Measurements from ENCODE around the gene KLHL30. TPM values are rescaled to one million over a fixed set of nuclear protein-coding genes. Genes with fewer than 3 reads are reported as not detected.

Gene KLHL30
- total RNA-seq, result under 1 TPM; 0.18 to 0.28 TPM
- long read RNA-seq, result 0 reads

GRCh38 chr2:238138331-238139195 lies at the start of gene KLHL30:
KLHL30 (plus strand) TSS chr2:238138668; CDS start chr2:238140755, 2,087 bp downstream.
- no peak for ATAC-seq
- intact Hi-C loops (cut with DNase I, micrococcal nuclease), result no loop called here

GRCh38 chr2:238090887-238091286 lies 47.6 kb upstream of the KLHL30 start:
- intact Hi-C loops (cut with DNase I, micrococcal nuclease), result no loop called here
- DNase-seq, result no peak
- no peak for ATAC-seq

More at GRCh38 chr2:238138331-238139195, at the start of gene KLHL30:
- DNase-seq, result no peak

GRCh38 chr2:238091436-238092060 lies 46.9 kb upstream of the KLHL30 start:
- ATAC-seq (no peak), DNase-seq (no peak)
- intact Hi-C loops (cut with DNase I, micrococcal nuclease), result no loop called here

GRCh38 chr2:238092486-238093035 lies 45.9 kb upstream of the KLHL30 start:
- DNase-seq, result no peak
- intact Hi-C loops (cut with DNase I, micrococcal nuclease), result no loop called here
- ATAC-seq, result no peak

GRCh38 chr2:238093181-238094140 lies 45.0 kb upstream of the KLHL30 start:
- ATAC-seq, result no peak
- intact Hi-C loops (cut with DNase I, micrococcal nuclease), result no loop called here
- no peak for DNase-seq

GRCh38 chr2:238094438-238095022 lies 43.9 kb upstream of the KLHL30 start:
- no peak for ATAC-seq
- intact Hi-C loops (cut with DNase I, micrococcal nuclease), result no loop called here
- DNase-seq, result no peak

GRCh38 chr2:238095143-238095542 lies 43.3 kb upstream of the KLHL30 start:
- ATAC-seq (no peak), DNase-seq (no peak)
- intact Hi-C loops (cut with DNase I, micrococcal nuclease), result no loop called here

- DNase-seq, result no peak
- intact Hi-C loops (cut with DNase I, micrococcal nuclease), result no loop called here
- no peak for ATAC-seq
Measured at GRCh38 chr2:238096311-238097011, 42.0 kb upstream of the KLHL30 start.

GRCh38 chr2:238097201-238097987 lies 41.1 kb upstream of the KLHL30 start:
- DNase-seq (no peak), ATAC-seq (no peak)
- intact Hi-C loops (cut with DNase I, micrococcal nuclease), result no loop called here

GRCh38 chr2:238097988-238098871 lies 40.2 kb upstream of the KLHL30 start:
- DNase-seq (peak; percentile 85 to 88), ATAC-seq (peak; percentile 98)
- intact Hi-C loops (cut with DNase I, micrococcal nuclease), result no loop called here

- peak; percentile 65 for ATAC-seq
- intact Hi-C loops (cut with DNase I, micrococcal nuclease), result no loop called here
- peak in 1 of 2 donors; percentile 50 for DNase-seq
Measured at GRCh38 chr2:238098901-238099713, 39.4 kb upstream of the KLHL30 start.

GRCh38 chr2:238099714-238100048 lies 38.8 kb upstream of the KLHL30 start:
- intact Hi-C loops (cut with DNase I, micrococcal nuclease), result no loop called here
- DNase-seq (no peak), ATAC-seq (no peak)

GRCh38 chr2:238100049-238100820 lies 38.2 kb upstream of the KLHL30 start, which contains the start of gene ESPNL:
ESPNL (plus strand) TSS chr2:238100340; CDS start chr2:238100420, 80 bp downstream.
- DNase-seq (no peak), ATAC-seq (no peak)
- intact Hi-C loops (cut with DNase I, micrococcal nuclease), result no loop called here

- intact Hi-C loops (cut with DNase I, micrococcal nuclease), result no loop called here
Measured at GRCh38 chr2:238100821-238101771, 37.4 kb upstream of the KLHL30 start.

More at GRCh38 chr2:238100821-238101771, 37.4 kb upstream of the KLHL30 start:
- DNase-seq (no peak), ATAC-seq (no peak)
